Ishikawa (cell line): Measurements from ENCODE around the gene CAMK1D.

Source experiments
- CEBPB ChIP-seq: IDR thresholded peaks from 2 replicates; pipeline ENCODE4 v1.6.1; 2012
- CREB1 ChIP-seq: IDR thresholded peaks from 2 replicates; pipeline ENCODE4 v1.6.1; 2012; ENCODE audit warnings: low read depth
- NFIC ChIP-seq: IDR thresholded peaks from 2 replicates; pipeline ENCODE4 v1.6.1; 2012
- RAD21 ChIP-seq: IDR thresholded peaks from 2 replicates; pipeline ENCODE4 v1.6.1; 2012; ENCODE audit warnings: low read depth
- TAF1 ChIP-seq: IDR thresholded peaks from 2 replicates; pipeline ENCODE4 v1.6.1; 2012; ENCODE audit warnings: low read depth, mild to moderate bottlenecking
- TCF12 ChIP-seq: IDR thresholded peaks from 2 replicates; pipeline ENCODE4 v1.6.1; 2012; ENCODE audit warnings: low read depth
- TEAD4 ChIP-seq: IDR thresholded peaks from 2 replicates; pipeline ENCODE4 v1.6.1; 2012
- YY1 ChIP-seq: IDR thresholded peaks from 2 replicates; pipeline ENCODE4 v1.6.1; 2012; ENCODE audit warnings: low read depth
- ZBTB7A ChIP-seq: IDR thresholded peaks from 2 replicates; pipeline ENCODE4 v1.6.1; 2012; ENCODE audit warnings: low read depth
- TF ChIP-seq, protein P1 (sequence below): IDR thresholded peaks from 2 replicates; pipeline ENCODE4 v1.6.1; 2012
- TF ChIP-seq, protein P2 (sequence below): IDR thresholded peaks from 2 replicates; pipeline ENCODE4 v1.6.1; 2012
- TF ChIP-seq, protein P3 (sequence below): IDR thresholded peaks from 2 replicates; pipeline ENCODE4 v1.6.1; 2012; ENCODE audit warnings: low read depth, mild to moderate bottlenecking

DNA sequence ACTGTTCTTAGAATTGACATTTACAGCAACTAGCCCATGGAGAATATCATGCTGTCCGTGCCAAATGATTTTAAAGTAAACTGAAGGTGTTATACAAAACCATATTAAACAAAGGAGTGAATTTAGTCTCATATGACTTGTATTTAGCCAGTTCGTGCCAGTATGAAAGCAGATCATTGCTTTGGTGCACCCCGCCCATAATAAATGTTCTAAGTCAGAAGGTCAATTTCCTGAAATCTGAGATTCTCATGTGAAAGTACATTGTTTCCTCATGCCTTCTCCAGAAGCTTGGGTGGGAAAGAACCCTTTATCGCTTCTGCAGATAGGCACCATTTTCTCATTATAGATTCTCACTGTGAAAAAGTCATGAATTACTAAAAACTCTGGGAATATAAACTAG, 106.4 kb downstream of the CAMK1D start:
- TF ChIP-seq, protein P1, sequence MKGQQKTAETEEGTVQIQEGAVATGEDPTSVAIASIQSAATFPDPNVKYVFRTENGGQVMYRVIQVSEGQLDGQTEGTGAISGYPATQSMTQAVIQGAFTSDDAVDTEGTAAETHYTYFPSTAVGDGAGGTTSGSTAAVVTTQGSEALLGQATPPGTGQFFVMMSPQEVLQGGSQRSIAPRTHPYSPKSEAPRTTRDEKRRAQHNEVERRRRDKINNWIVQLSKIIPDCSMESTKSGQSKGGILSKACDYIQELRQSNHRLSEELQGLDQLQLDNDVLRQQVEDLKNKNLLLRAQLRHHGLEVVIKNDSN = no peak
- TF ChIP-seq TEAD4 (no peak), TAF1 (no peak), TCF12 (no peak), ZBTB7A (no peak), NFIC (no peak), CEBPB (no peak), CREB1 (no peak), YY1 (no peak), RAD21 (no peak)
- TF ChIP-seq, protein P2, sequence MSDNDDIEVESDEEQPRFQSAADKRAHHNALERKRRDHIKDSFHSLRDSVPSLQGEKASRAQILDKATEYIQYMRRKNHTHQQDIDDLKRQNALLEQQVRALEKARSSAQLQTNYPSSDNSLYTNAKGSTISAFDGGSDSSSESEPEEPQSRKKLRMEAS = no peak
- TF ChIP-seq, protein P3, sequence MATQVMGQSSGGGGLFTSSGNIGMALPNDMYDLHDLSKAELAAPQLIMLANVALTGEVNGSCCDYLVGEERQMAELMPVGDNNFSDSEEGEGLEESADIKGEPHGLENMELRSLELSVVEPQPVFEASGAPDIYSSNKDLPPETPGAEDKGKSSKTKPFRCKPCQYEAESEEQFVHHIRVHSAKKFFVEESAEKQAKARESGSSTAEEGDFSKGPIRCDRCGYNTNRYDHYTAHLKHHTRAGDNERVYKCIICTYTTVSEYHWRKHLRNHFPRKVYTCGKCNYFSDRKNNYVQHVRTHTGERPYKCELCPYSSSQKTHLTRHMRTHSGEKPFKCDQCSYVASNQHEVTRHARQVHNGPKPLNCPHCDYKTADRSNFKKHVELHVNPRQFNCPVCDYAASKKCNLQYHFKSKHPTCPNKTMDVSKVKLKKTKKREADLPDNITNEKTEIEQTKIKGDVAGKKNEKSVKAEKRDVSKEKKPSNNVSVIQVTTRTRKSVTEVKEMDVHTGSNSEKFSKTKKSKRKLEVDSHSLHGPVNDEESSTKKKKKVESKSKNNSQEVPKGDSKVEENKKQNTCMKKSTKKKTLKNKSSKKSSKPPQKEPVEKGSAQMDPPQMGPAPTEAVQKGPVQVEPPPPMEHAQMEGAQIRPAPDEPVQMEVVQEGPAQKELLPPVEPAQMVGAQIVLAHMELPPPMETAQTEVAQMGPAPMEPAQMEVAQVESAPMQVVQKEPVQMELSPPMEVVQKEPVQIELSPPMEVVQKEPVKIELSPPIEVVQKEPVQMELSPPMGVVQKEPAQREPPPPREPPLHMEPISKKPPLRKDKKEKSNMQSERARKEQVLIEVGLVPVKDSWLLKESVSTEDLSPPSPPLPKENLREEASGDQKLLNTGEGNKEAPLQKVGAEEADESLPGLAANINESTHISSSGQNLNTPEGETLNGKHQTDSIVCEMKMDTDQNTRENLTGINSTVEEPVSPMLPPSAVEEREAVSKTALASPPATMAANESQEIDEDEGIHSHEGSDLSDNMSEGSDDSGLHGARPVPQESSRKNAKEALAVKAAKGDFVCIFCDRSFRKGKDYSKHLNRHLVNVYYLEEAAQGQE = no peak
